Activated CD4-positive, alpha-beta T cell treated with anti-CD3 and anti-CD28 coated beads, Interleukin-2, amount 50 U/mL, for 4 hours (primary cell): Measurements from ENCODE around the gene ALOX12.
"Not testable (repeated sequence)": the region's sequence is repeated elsewhere in the genome, so short reads cannot be mapped to it uniquely, and the experiment has no call there.

ENCODE experiments used
- DNase-seq, 2 experiments: peaks; one replicate each; pipeline ENCODE4 v3.0.0-alpha.2; 2020

The ALOX12 gene, protein sequence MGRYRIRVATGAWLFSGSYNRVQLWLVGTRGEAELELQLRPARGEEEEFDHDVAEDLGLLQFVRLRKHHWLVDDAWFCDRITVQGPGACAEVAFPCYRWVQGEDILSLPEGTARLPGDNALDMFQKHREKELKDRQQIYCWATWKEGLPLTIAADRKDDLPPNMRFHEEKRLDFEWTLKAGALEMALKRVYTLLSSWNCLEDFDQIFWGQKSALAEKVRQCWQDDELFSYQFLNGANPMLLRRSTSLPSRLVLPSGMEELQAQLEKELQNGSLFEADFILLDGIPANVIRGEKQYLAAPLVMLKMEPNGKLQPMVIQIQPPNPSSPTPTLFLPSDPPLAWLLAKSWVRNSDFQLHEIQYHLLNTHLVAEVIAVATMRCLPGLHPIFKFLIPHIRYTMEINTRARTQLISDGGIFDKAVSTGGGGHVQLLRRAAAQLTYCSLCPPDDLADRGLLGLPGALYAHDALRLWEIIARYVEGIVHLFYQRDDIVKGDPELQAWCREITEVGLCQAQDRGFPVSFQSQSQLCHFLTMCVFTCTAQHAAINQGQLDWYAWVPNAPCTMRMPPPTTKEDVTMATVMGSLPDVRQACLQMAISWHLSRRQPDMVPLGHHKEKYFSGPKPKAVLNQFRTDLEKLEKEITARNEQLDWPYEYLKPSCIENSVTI

DNA sequence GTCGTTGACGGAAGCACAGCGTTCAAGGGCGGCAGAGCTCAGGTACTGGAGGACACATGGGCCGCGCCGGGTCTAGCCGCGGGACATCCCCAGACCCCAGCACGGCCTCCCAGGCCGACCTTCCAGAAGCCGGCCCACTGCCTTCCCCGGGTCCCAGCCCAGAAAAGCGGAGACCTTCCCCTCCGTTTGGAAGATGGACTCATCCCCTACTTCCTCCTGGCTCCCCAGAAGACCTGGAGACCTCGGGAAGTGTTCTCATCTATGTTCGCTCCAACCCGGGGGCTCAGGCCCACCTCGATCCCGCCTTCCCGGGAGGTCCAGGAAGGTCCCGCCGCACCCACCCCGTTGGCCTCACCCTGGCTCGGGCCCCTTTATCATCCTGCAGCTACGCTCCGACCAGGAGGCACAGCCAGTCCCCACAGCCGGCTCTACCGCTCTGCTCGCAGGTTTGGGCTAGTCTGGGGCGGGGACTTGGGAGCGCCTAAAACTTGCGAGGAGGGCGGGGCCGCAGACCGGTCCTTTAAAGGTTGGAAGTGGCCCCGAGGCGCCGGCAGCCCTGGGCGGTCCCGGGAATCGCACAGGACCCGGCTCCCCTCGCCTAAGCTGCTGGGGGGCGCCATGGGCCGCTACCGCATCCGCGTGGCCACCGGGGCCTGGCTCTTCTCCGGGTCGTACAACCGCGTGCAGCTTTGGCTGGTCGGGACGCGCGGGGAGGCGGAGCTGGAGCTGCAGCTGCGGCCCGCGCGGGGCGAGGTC lies at the start of gene ALOX12:
TSS of gene ALOX12 (plus strand) at position 550 of the 756 bp plus-strand sequence. CDS start at position 619, 69 bp downstream.
- DNase-seq, result no peak

DNA sequence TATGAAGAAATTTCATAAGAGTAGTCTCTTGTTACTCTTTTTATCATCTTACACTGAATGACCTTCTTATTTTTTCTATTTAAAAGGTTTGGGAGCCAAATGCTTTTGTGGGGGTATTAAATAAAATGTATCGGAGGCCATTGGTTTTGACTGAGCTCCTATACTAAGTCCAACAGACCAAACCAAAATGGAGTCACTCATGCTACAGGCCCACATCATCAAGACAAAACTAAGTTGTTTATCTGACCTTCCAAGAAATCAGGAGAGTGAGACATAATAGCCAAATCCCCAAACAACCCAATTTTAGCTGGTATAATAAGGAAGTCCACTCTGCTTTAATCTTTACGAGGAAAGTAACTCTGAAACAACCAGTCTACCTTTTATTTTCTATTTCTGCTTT lies 48.1 kb upstream of the ALOX12 start:
- no peak for DNase-seq

DNA sequence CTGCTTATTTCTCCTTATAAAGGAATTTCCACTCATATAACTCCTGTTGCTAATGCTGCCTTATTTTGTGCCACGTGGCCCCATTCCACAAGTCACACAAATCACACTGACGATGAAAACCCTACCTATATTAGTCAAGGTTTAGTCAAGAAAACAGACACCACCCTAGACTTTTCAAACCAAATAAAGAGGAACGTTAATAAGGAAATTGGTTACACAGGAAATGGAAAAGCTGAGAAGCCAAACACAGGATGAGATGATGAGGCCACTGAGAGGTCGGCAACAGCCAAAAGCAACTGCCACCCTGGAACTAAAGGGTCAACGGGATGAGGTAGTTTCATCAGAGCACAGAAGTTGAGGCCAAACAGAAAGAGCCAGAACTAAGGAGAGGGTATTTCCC lies 47.3 kb upstream of the ALOX12 start:
- DNase-seq, result no peak

DNA sequence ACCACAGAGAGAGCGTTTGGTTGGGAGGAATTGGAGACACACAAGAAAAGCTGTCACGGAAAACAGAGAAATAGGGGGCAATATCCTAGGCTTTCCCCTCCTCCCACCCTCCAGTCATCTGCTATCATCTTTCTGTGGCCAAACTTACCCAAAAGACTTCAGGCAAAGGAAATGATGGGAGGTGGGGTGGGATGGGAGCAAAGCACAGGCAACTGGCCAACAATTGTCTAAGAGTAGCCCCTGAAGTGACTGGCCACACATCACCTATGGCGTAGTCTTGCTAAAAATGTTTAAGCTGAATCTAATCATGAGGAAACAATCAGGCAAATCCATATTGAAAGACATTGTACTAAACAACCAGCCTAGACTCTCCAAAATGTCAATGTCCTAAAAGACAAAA lies 46.9 kb upstream of the ALOX12 start:
- no peak for DNase-seq

DNA sequence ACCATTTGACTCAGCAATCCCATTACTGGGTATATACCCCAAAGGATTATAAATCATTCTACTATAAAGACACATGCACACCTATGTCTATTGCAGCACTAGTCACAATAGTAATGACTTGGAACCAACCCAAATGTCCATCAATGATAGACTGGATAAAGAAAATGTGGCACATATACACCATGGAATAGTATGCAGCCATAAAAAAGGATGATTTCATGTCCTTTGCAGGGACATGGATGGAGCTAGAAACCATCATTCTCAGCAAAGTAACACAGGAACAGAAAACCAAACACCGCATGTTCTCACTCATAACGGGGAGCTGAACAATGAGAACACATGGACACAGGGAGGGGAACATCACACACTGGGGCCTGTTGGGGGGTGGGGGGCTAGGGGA lies 44.9 kb upstream of the ALOX12 start:
- not testable (repeated sequence) for DNase-seq

DNA sequence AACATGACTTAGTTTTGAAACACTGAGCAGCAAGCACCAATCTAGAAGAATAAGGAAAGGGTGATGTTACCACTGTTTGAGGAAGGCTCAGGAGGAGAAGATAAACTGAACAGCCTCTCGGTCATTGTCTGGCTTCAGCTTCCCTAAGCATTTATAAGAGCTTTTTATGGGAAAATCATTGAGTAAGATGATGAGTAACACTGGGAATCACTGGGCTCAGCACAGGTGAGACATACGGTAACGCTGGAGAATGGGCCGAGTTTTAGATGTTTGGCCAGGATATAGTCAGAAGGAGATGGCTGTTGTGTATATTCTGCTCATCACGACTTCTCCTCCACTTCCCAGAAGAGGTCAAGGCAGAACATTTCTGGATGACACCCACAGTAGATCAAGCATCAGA lies 42.2 kb upstream of the ALOX12 start:
- DNase-seq, result no peak

DNA sequence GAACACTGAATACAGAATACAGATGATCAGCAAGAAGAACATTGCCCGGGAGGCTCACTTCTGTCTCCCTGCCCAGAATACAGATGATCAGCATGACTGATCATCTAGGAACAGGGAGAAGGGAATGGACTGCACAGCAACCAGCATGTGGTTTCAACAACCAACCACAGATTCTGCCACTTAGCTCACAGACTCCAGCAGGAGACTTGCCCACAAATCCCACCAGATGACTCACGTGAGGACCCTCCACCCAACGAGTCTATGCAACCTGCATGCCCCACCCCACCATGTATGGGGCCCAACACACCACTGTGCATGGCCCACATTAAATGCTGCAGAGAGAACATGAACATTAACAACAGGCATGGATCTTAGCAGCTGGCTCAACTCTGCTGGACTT lies 36.1 kb upstream of the ALOX12 start:
- DNase-seq, result no peak

DNA sequence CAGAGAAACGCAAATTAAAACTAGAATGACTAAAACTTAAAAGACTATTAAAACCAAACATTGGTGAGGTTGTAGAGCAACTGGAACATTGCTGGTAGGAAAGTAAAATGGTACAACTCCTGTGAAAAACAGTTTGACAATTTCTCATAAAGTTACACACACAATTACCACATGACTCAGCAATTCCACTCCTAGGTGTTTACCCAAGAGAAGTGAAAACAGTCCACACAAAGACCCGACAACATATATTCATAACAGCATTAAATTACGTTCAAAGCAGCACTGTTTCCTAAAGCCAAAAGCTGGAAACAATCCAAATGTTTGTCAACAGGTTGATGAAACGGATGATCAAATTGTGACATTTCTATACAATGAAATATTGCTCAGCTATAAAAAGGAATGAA lies 26.5 kb upstream of the ALOX12 start:
- no peak for DNase-seq

DNA sequence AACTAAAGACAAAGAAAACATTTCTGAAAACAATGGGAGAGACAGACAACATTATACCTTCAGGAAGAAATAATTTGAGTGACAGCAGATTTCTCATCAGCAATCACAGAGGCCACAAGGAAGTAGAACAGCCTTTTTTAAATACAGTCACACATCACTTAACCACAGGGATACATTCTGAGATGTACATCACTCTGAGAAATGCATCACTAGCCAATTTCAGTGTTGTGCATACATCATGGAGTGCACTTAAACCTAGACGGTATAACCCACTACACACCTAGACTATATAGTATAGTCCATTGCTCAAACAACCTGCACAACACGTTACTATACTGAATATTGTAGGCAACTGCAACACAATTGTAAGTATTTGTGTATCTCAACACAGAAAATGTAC lies 24.9 kb upstream of the ALOX12 start:
- DNase-seq, result no peak

DNA sequence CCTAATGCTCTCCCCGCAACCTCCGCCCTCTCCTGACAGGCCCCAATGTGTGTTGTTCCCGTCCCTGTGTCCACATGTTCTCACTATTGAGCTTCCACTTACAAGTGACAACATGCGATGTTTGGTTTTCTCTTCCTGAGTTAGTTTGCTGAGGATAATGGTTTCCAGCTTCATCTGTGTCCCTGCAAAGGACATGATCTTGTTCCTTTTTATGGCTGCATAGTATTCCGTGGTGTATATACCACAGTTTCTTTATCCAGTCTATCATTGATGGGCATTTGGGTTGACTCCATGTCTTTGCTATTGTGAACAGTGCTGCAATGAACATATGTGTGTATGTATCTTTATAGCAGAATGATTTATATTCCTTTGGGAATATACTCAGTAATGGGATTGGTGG lies 16.4 kb upstream of the ALOX12 start:
- not testable (repeated sequence) for DNase-seq

DNA sequence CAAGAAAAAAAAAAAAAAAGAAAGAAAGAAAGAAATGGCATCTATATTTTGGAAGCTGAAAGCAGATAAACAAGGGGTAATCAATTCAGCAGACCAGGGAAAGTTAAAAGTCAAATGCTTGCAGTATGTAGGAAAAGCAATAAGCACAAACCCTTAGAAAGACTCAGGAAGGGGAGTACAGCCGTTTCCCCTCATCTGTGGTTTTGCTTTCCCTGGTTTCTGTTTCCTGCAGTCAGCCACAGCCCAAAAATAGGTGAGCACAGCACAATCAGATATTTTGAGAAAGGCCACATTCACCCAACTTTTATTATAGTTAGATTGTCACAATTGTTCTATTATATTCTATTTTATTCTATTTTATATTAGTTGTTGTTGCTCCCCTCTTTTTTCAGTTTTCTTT lies 14.4 kb upstream of the ALOX12 start:
- DNase-seq, result no peak

DNA sequence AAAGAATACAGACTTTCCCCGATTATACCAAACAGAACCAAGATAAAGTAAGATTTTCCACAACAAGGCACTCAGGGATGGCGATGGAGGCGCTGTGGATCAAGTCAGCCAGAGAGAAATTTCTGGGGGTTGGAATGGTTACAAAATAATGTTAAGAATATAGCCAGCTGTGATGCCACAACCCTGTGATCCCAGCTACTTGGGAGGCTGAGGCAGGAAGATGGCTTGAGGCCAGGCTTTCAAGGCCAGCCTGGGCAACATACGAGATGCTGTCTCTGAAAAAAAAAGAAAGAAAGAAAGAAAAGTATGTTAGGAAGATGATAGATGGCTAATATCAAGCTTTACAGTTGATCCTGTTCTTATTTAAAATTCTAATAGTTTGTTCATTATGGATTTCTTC lies 10.6 kb upstream of the ALOX12 start:
- DNase-seq, result no peak

DNA sequence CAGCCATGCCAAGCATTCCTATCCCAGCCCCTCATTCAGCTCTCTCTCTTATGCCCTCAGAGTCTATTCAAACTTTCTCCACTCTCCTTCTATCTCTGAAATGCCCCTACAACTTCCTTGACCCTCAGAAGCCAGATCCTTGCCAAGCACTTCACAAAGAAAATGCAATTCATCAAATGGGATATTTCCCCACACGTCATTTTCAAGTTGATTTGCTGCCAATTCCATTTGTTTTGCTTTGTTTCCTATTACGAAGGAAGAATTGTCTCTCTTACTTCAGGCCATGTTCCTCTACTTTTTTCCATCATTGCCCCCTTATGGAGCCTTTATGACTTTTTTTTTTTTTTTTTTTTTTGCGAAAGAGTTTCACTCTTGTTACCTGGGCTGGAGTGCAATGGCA lies 9.2 kb upstream of the ALOX12 start:
- DNase-seq, result no peak

DNA sequence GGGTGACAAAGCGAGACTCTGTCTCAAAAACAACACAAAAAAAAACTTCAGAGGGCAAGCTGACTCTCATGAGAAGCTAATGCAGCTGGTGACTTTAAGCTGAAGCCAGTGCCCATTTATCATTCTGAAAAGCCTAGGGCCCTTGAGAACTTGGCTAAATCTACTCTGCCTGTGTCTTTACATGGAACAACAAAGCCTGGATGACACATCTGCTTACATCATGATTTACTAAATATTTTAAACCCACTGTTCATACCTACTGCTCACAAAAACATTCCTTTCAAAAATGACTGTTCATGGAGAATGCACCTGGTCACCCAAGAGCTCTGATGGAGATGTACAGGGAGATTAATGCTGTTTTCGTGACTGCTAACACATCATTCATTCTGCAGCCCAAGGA lies 6.1 kb upstream of the ALOX12 start:
- no peak for DNase-seq

DNA sequence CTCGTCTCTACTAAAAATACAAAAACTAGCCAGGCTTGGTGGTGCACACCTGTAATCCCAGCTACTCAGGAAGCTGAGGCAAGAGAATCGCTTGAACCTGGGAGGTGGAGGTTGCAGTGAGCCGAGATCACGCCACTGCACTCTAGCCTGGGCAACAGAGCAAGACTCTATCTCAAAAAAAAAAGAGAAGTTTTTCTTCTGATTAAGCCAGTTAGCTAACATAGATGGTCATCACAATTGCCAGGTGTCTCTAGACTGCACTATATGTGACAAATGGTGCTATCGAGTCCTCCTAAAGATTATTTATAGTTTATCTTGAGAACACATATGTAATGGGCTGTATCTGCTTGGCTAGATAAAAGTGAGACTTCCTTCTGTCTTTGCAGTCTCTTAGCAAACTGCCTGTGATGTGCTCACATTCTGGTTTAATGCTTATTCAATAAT lies 2.2 kb upstream of the ALOX12 start:
- DNase-seq, result not testable (repeated sequence)

DNA sequence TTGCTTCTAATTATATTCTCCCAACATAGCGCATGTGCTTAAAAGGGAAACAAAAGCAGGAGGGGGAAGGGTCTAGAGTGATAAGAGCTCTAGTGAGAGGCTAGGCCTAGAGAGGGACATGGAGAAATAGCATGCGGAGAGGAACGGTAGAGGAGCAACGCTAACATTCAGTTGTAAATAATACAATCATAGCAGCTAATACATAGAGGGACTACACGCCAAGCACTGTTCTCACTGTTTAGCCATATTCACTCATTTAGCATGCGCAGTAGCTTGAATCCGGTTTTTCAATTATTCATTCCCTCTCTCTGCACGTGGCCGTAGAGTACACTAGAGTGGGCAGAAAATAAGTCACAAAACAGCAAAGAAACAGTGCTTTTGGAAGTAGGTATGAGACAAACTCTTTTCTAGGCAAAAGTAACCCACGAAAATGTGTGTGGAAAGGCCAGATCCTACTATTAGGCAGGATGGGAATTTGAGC lies 1.7 kb upstream of the ALOX12 start:
- no peak for DNase-seq

DNA sequence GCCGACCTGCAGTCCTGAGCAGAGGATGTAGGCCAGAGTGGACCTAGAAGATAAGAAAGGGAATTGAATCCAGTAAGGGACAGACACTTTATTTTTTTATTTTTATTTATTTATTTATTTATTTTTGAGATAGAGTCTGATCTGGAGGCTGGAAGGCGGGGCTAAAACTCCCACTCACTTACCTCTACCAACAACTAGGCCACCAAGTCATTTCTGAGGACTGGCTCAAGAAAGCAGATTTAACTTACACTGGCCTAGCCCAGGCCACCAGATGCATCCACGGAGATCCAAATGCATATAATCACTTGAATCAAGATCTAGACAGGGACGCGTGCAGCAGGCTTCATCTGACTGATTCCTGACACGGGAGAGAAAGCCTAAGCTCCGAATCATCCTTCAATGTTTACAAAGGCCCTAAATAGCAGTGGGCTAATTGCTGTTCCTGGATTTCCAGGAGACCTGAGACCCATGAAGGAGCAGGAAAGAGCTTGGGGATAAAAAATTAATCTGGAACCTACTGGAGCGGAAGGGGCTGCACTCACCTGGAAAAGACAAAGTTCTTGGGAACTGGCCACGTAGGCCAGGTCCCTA lies 1.1 kb upstream of the ALOX12 start:
- no peak for DNase-seq

DNA sequence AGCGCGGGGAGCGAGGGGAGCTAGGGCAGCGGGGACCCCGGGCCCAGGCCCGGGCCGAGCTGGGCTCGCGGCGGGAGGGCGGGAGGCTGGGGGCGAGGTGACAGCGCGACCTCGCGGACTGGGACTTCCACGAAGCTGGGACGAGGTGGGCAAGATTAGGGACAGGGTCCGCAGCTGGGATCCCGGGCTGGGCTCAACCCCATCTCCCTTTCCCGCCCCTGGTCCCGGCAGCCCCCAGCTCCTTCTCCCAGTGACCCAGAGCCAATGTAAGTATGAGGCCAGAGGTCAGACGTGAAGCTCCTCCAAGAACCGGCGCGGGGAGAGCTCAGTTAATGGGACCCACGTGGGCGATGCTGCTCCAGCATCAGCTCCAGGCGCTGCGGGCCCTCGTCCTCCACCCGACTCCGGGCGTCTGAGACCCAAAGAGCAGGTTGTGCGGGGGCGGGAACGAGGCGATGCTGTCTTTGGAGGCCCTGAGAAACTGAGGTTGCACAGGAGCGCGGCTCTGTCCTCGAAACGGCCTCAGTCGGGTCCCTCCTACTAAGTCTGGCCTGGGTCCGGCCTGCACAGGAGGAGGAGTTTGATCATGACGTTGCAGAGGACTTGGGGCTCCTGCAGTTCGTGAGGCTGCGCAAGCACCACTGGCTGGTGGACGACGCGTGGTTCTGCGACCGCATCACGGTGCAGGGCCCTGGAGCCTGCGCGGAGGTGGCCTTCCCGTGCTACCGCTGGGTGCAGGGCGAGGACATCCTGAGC lies 585 bp downstream of the ALOX12 start:
- no peak for DNase-seq

DNA sequence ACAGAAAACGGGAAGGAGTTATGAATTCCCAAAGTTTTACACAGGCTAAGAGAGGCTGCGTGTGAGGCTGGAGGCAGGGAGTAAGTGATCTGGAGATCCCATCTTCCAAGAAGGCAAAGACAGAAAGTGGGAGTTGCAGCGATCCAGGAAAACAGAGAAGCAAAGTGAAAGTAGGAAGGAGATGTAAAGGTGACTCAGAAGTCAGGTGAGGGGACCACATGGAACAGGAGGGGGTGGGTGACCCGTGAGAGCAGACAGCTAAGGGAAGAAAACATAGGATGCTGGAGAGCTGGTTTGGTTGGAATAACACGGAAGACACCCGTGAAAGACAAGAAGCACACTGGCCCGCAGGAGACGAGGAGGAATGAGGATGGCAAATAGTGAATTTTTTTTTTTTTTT lies 1.3 kb downstream of the ALOX12 start:
- no peak for DNase-seq

DNA sequence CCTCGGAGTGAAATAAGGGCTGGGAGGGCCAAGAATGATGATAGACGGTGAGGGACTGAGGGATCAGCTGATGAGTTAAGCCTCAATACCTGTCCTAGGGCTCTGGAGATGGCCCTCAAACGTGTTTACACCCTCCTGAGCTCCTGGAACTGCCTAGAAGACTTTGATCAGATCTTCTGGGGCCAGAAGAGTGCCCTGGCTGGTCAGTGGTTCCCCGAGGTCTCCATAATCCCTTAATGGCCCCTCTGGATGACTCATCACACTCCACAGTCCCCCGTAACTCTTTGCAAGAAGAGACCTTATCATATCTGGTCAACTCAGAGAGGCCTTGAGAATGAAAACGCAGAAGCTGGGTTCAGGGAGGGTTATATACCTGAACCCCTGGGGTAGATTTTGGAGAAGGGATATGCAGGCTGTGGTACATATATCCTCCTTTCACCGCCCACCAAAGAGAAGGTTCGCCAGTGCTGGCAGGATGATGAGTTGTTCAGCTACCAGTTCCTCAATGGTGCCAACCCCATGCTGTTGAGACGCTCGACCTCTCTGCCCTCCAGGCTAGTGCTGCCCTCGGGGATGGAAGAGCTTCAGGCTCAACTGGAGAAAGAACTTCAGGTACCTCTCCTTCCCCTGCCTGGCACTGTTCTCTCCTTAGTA lies 3.1 kb downstream of the ALOX12 start:
- DNase-seq, result no peak

DNA sequence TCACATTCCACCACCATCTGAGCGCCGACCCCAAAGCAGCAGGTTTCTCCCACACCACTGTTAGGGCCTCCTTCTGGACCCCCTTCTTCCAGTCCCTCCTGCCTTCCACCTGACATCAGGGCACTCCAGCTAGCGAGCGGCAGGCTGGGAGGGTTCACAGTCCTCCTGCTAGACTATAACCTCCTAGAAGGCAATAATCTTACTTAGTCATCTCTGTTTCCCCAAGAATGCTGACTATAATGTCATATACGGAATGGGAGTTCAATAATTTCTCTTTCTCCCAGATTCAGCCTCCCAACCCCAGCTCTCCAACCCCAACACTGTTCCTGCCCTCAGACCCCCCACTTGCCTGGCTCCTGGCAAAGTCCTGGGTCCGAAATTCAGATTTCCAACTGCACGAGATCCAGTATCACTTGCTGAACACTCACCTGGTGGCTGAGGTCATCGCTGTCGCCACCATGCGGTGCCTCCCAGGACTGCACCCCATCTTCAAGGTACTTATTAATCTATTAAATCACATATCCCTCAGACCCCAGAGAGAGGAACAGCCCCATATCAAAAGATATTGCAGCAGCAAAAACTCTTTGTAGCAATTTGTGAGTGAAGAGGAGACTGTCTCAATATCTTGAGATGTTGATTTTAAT lies 5.6 kb downstream of the ALOX12 start:
- peak; percentile 40 to 48 for DNase-seq
